Measurements from ENCODE around the gene IGFL1. TPM values are rescaled to one million over a fixed set of nuclear protein-coding genes. Genes with fewer than 3 reads are reported as not detected.
A peak's percentile ranks its signal among the peaks of the same experiment; 100 is the strongest.
"Not testable (repeated sequence)": the region's sequence is repeated elsewhere in the genome, so short reads cannot be mapped to it uniquely, and the experiment has no call there.

Gene IGFL1
- total RNA-seq, 1 experiment from 2014 or later = not detected

- not testable (repeated sequence) for H3K79me2 ChIP-seq (ENCODE audit: low read length); H3K27ac ChIP-seq (ENCODE audit: low read length); H4K20me1 ChIP-seq (ENCODE audit: insufficient read depth, low read depth, low read length); H3K4me3 ChIP-seq (ENCODE audit: low read length); H3K27me3 ChIP-seq (ENCODE audit: low read length); DNase-seq; H3K4me1 ChIP-seq (ENCODE audit: low read length); H3K4me2 ChIP-seq (ENCODE audit: low read depth, low read length, poor library complexity, severe bottlenecking); H3K36me3 ChIP-seq (ENCODE audit: insufficient read depth, low read length); H3K9me2 ChIP-seq (replicated peaks; ENCODE audit: insufficient read depth, low read length); H2AFZ ChIP-seq (ENCODE audit: low read length); H3K9me3 ChIP-seq (ENCODE audit: low read length); H3K9ac ChIP-seq (ENCODE audit: low read length)
Measured at GRCh38 chr19:46212592-46212991, 16.9 kb upstream of the IGFL1 start.

DNA sequence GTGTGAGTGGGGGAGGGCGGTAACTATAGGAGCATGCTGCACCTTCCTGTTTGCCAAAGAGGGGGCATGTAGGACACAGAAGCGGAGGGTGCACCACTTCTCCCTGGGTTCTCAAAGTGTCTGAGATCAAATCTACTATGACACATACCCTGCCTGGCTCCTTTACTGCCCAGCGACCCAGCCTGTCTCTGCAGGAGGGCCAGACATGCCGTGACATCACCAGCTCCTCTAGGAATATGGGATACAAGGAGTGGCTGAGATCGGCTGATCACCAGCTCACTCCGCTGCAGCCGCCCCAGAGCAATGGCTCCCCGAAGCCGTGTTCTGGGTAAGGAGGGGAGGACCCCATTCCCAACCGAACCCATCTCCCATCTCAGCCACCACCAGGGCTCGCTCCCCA lies 16.4 kb upstream of the IGFL1 start:
- Histone ChIP-seq H3K9me2 (replicated peaks; ENCODE audit: insufficient read depth, low read length) (no peaks in the 10 kb centered on the region), H3K27me3 (ENCODE audit: low read length) (no peaks in the 10 kb centered on the region), H3K4me2 (ENCODE audit: low read depth, low read length, poor library complexity, severe bottlenecking) (no peak overlapping the region), H3K9me3 (ENCODE audit: low read length) (no peaks in the 10 kb centered on the region), H3K79me2 (ENCODE audit: low read length) (no peaks in the 10 kb centered on the region), H3K4me1 (ENCODE audit: low read length) (no peaks in the 10 kb centered on the region), H2AFZ (ENCODE audit: low read length) (no peak overlapping the region), H3K9ac (ENCODE audit: low read length) (no peak overlapping the region), H3K4me3 (ENCODE audit: low read length) (no peak overlapping the region), H4K20me1 (ENCODE audit: insufficient read depth, low read depth, low read length) (no peaks in the 10 kb centered on the region), H3K27ac (ENCODE audit: low read length) (no peak overlapping the region), H3K36me3 (ENCODE audit: insufficient read depth, low read length) (no peaks in the 10 kb centered on the region)
- DNase-seq = no peak

DNA sequence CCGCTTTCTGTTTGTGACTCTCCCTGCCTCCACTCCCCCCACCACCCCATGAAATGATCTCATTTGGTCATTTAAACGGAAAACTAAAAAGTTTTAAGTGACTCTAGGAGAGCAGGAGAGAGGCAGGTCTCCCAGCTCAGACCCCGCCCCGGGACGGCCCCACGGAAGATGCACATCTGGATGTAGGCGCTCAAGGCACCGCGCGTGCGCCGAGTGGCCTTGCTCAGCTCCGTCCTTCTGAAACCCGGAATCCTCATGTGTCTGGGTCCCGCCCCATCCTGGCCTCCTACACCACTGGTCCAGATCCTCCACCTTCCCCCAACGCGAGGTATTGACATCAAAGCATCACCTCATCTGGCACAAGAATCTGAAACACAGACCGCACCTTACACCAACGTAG lies 15.7 kb upstream of the IGFL1 start:
- H2AFZ ChIP-seq (ENCODE audit: low read length) = no peak overlapping the region
- no peak overlapping the region for H3K9ac ChIP-seq (ENCODE audit: low read length)
- no peak for DNase-seq
- no peak overlapping the region for H3K4me2 ChIP-seq (ENCODE audit: low read depth, low read length, poor library complexity, severe bottlenecking)
- H3K79me2 ChIP-seq (ENCODE audit: low read length) = no peaks in the 10 kb centered on the region
- no peaks in the 10 kb centered on the region for H3K9me2 ChIP-seq (replicated peaks; ENCODE audit: insufficient read depth, low read length)
- no peaks in the 10 kb centered on the region for H3K4me1 ChIP-seq (ENCODE audit: low read length)
- no peaks in the 10 kb centered on the region for H3K36me3 ChIP-seq (ENCODE audit: insufficient read depth, low read length)
- no peak overlapping the region for H3K4me3 ChIP-seq (ENCODE audit: low read length)
- H3K27me3 ChIP-seq (ENCODE audit: low read length) = no peaks in the 10 kb centered on the region
- H4K20me1 ChIP-seq (ENCODE audit: insufficient read depth, low read depth, low read length) = no peaks in the 10 kb centered on the region
- H3K9me3 ChIP-seq (ENCODE audit: low read length) = no peaks in the 10 kb centered on the region
- no peak overlapping the region for H3K27ac ChIP-seq (ENCODE audit: low read length)

GRCh38 chr19:46216612-46217011 lies 12.9 kb upstream of the IGFL1 start:
- Histone ChIP-seq H3K27me3 (ENCODE audit: low read length) (no peaks in the 10 kb centered on the region), H3K79me2 (ENCODE audit: low read length) (no peaks in the 10 kb centered on the region), H2AFZ (ENCODE audit: low read length) (no peak overlapping the region), H3K4me3 (ENCODE audit: low read length) (no peak overlapping the region), H3K4me1 (ENCODE audit: low read length) (no peaks in the 10 kb centered on the region), H3K9ac (ENCODE audit: low read length) (no peak overlapping the region), H3K9me2 (replicated peaks; ENCODE audit: insufficient read depth, low read length) (no peaks in the 10 kb centered on the region), H3K9me3 (ENCODE audit: low read length) (no peaks in the 10 kb centered on the region), H3K4me2 (ENCODE audit: low read depth, low read length, poor library complexity, severe bottlenecking) (no peak overlapping the region), H4K20me1 (ENCODE audit: insufficient read depth, low read depth, low read length) (no peaks in the 10 kb centered on the region), H3K27ac (ENCODE audit: low read length) (no peak overlapping the region), H3K36me3 (ENCODE audit: insufficient read depth, low read length) (no peaks in the 10 kb centered on the region)
- no peak for DNase-seq

DNA sequence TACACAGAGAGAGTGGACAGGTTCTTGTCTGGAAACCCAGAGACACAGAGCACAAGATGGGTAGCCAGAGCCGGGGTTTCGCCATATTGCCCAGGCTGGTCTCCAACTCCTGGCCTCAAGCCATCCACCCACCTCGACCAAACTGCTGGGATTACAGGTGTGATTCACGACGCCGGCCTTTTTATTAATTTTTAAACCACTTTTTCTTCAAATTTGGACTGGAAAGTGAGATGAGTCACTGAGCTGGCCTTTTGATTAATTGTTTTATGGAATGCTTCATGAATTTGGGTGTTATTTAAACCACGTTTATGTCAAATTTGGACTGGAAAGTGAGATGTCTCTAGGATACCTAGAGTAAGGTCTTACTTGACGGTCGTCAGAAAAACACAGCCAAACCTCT lies 12.1 kb upstream of the IGFL1 start:
- no peaks in the 10 kb centered on the region for H3K4me1 ChIP-seq (ENCODE audit: low read length)
- H3K9me2 ChIP-seq (replicated peaks; ENCODE audit: insufficient read depth, low read length) = no peaks in the 10 kb centered on the region
- no peaks in the 10 kb centered on the region for H4K20me1 ChIP-seq (ENCODE audit: insufficient read depth, low read depth, low read length)
- H3K4me3 ChIP-seq (ENCODE audit: low read length) = no peak overlapping the region
- no peaks in the 10 kb centered on the region for H3K27me3 ChIP-seq (ENCODE audit: low read length)
- no peak for DNase-seq
- H3K9ac ChIP-seq (ENCODE audit: low read length) = no peak overlapping the region
- no peak overlapping the region for H3K27ac ChIP-seq (ENCODE audit: low read length)
- no peak overlapping the region for H2AFZ ChIP-seq (ENCODE audit: low read length)
- no peaks in the 10 kb centered on the region for H3K9me3 ChIP-seq (ENCODE audit: low read length)
- H3K4me2 ChIP-seq (ENCODE audit: low read depth, low read length, poor library complexity, severe bottlenecking) = no peak overlapping the region
- H3K36me3 ChIP-seq (ENCODE audit: insufficient read depth, low read length) = no peaks in the 10 kb centered on the region
- no peaks in the 10 kb centered on the region for H3K79me2 ChIP-seq (ENCODE audit: low read length)

DNA sequence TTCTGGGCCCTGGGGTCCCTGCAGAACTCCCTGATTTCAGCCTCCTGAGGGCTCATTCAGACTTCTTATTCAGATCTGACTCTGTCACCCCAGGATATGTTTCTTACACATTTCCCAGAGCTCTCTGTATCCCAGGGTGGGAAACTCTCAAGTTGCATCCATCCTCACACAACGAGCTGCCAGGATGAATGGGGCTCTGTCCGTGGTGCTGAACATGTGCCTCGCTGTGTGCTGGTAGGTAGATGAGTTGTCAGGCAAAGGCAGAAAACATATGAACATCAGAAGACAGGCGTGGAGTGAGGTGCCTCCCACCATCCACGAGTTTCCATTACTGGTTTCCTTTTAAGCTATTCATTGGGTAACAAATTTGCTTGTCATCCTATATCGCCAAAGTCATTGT lies 11.4 kb upstream of the IGFL1 start:
- no peaks in the 10 kb centered on the region for H3K9me3 ChIP-seq (ENCODE audit: low read length)
- H4K20me1 ChIP-seq (ENCODE audit: insufficient read depth, low read depth, low read length) = no peaks in the 10 kb centered on the region
- DNase-seq = peak; percentile 74
- H2AFZ ChIP-seq (ENCODE audit: low read length) = no peak overlapping the region
- no peak overlapping the region for H3K27ac ChIP-seq (ENCODE audit: low read length)
- no peaks in the 10 kb centered on the region for H3K9me2 ChIP-seq (replicated peaks; ENCODE audit: insufficient read depth, low read length)
- no peaks in the 10 kb centered on the region for H3K27me3 ChIP-seq (ENCODE audit: low read length)
- no peaks in the 10 kb centered on the region for H3K79me2 ChIP-seq (ENCODE audit: low read length)
- H3K4me3 ChIP-seq (ENCODE audit: low read length) = no peak overlapping the region
- no peak overlapping the region for H3K4me2 ChIP-seq (ENCODE audit: low read depth, low read length, poor library complexity, severe bottlenecking)
- H3K4me1 ChIP-seq (ENCODE audit: low read length) = no peaks in the 10 kb centered on the region
- no peak overlapping the region for H3K9ac ChIP-seq (ENCODE audit: low read length)
- no peaks in the 10 kb centered on the region for H3K36me3 ChIP-seq (ENCODE audit: insufficient read depth, low read length)

GRCh38 chr19:46220038-46220615 lies 9.4 kb upstream of the IGFL1 start:
- Histone ChIP-seq H3K36me3 (ENCODE audit: insufficient read depth, low read length) (no peaks in the 10 kb centered on the region), H3K9ac (ENCODE audit: low read length) (no peak overlapping the region), H3K4me1 (ENCODE audit: low read length) (no peaks in the 10 kb centered on the region), H3K9me2 (replicated peaks; ENCODE audit: insufficient read depth, low read length) (no peaks in the 10 kb centered on the region), H3K4me3 (ENCODE audit: low read length) (no peak overlapping the region), H2AFZ (ENCODE audit: low read length) (no peak overlapping the region), H3K9me3 (ENCODE audit: low read length) (no peaks in the 10 kb centered on the region), H3K79me2 (ENCODE audit: low read length) (no peaks in the 10 kb centered on the region), H3K27me3 (ENCODE audit: low read length) (no peaks in the 10 kb centered on the region), H4K20me1 (ENCODE audit: insufficient read depth, low read depth, low read length) (no peaks in the 10 kb centered on the region), H3K27ac (ENCODE audit: low read length) (no peak overlapping the region), H3K4me2 (ENCODE audit: low read depth, low read length, poor library complexity, severe bottlenecking) (no peak overlapping the region)
- no peak for DNase-seq

GRCh38 chr19:46221152-46221551 lies 8.4 kb upstream of the IGFL1 start:
- no peaks in the 10 kb centered on the region for H4K20me1 ChIP-seq (ENCODE audit: insufficient read depth, low read depth, low read length)
- no peak overlapping the region for H3K27ac ChIP-seq (ENCODE audit: low read length)
- H3K79me2 ChIP-seq (ENCODE audit: low read length) = no peaks in the 10 kb centered on the region
- no peak overlapping the region for H3K9ac ChIP-seq (ENCODE audit: low read length)
- no peak overlapping the region for H2AFZ ChIP-seq (ENCODE audit: low read length)
- H3K36me3 ChIP-seq (ENCODE audit: insufficient read depth, low read length) = no peaks in the 10 kb centered on the region
- DNase-seq = no peak
- no peaks in the 10 kb centered on the region for H3K27me3 ChIP-seq (ENCODE audit: low read length)
- no peak overlapping the region for H3K4me3 ChIP-seq (ENCODE audit: low read length)
- H3K4me1 ChIP-seq (ENCODE audit: low read length) = no peaks in the 10 kb centered on the region
- H3K9me2 ChIP-seq (replicated peaks; ENCODE audit: insufficient read depth, low read length) = no peaks in the 10 kb centered on the region
- H3K4me2 ChIP-seq (ENCODE audit: low read depth, low read length, poor library complexity, severe bottlenecking) = no peak overlapping the region
- no peaks in the 10 kb centered on the region for H3K9me3 ChIP-seq (ENCODE audit: low read length)
